SU-DHL-6 (cell line): Measurements from ENCODE around the gene IFI27L1.

Experiments
- H2AFZ ChIP-seq: fragments of 200-600 bp; sonication (generic); 2 replicates; pipeline ENCODE4 v1.6.1; 2014; ENCODE audit warnings: low read depth, mild to moderate bottlenecking, moderate library complexity, mixed read lengths, antibody characterized with exemption, low read length; ENCODE audit not compliant: severe bottlenecking
- H3F3A ChIP-seq: fragments of 200-600 bp; shearing (Covaris generic); 2 replicates; pipeline ENCODE4 v1.6.0; 2016; ENCODE audit warnings: antibody characterized with exemption, mild to moderate bottlenecking; ENCODE audit not compliant: insufficient read depth
- H3K27ac ChIP-seq: fragments of 200-600 bp; sonication (generic); 2 replicates; pipeline ENCODE4 v1.5.1; 2016; ENCODE audit warnings: low read depth, mild to moderate bottlenecking, low read length, moderate library complexity, mixed read lengths
- H3K27me3 ChIP-seq: fragments of 200-600 bp; sonication (generic), shearing (Covaris generic); 2 replicates; pipeline ENCODE4 v1.6.0; 2014; ENCODE audit warnings: mild to moderate bottlenecking, low read length
- H3K36me3 ChIP-seq: fragments of 200-600 bp; sonication (generic); 2 replicates; pipeline ENCODE4 v1.6.1; 2014; ENCODE audit warnings: mild to moderate bottlenecking, low read length, mixed read lengths
- H3K4me2 ChIP-seq: fragments of 300-600, 200-600 bp; shearing (Covaris generic), sonication (generic); 2 replicates; pipeline ENCODE4 v1.6.0; 2014; ENCODE audit warnings: low read length, low read depth, mild to moderate bottlenecking; ENCODE audit not compliant: poor library complexity, severe bottlenecking
- H3K4me3 ChIP-seq: fragments of 200-600 bp; sonication (generic); 2 replicates; pipeline ENCODE4 v1.5.1; 2014; ENCODE audit warnings: antibody characterized with exemption, low read length, mild to moderate bottlenecking, mixed read lengths; ENCODE audit not compliant: insufficient read depth, poor library complexity, severe bottlenecking
- H3K79me2 ChIP-seq: fragments of 200-600 bp; sonication (generic); 2 replicates; pipeline ENCODE4 v1.6.1; 2014; ENCODE audit warnings: mild to moderate bottlenecking, low read length, moderate library complexity; ENCODE audit not compliant: insufficient read depth
- H3K9ac ChIP-seq: fragments of 200-600 bp; sonication (generic); 2 replicates; pipeline ENCODE4 v1.7.0; 2014; ENCODE audit warnings: mild to moderate bottlenecking, low read length
- H3K9me2 ChIP-seq: fragments of 200-600 bp; sonication (generic); replicated peaks from 2 replicates; pipeline ENCODE4 v1.6.1; 2014; ENCODE audit warnings: low read length; ENCODE audit not compliant: insufficient read depth
- H3K9me3 ChIP-seq: fragments of 200-600 bp; sonication (generic); 2 replicates; pipeline ENCODE4 v1.6.1; 2014; ENCODE audit warnings: low read length, mixed read lengths; ENCODE audit not compliant: insufficient read depth
- H4K20me1 ChIP-seq: fragments of 200-600 bp; sonication (generic); 2 replicates; pipeline ENCODE4 v1.6.1; 2014; ENCODE audit warnings: low read depth, mild to moderate bottlenecking, antibody characterized with exemption, low read length, moderate library complexity, mixed read lengths
- CTCF ChIP-seq: fragments of 200-600 bp; sonication (generic); IDR thresholded peaks from one replicate; pipeline ENCODE4 v1.5.1; 2017; ENCODE audit warnings: antibody characterized with exemption, mild to moderate bottlenecking, low read length, moderate library complexity; ENCODE audit not compliant: insufficient read depth, poor library complexity, severe bottlenecking
- EZH2phosphoT487 ChIP-seq: fragments of 200-600 bp; sonication (generic), shearing (Covaris generic); conservative IDR thresholded peaks from 2 replicates; pipeline ENCODE4 v1.6.1; 2018; ENCODE audit warnings: mild to moderate bottlenecking, antibody characterized with exemption, low read length, moderate library complexity, mixed read lengths

IFI27L1 gene

GRCh38 chr14:94099006-94099405 lies 17.9 kb downstream of the IFI27L1 start:
- Histone ChIP-seq H3K27ac (no peak overlapping the region), H3K9me2 (no peaks in the 10 kb centered on the region), H3F3A (no peaks in the 10 kb centered on the region), H2AFZ (no peak overlapping the region), H3K36me3 (no peaks in the 10 kb centered on the region), H3K27me3 (no peaks in the 10 kb centered on the region), H3K79me2 (no peaks in the 10 kb centered on the region), H3K9me3 (no peaks in the 10 kb centered on the region), H3K4me3 (no peak overlapping the region), H3K9ac (no peak overlapping the region), H3K4me2 (no peak overlapping the region), H4K20me1 (no peaks in the 10 kb centered on the region)
- TF ChIP-seq EZH2phosphoT487 (no peak), CTCF (no peak)

GRCh38 chr14:94100847-94101246 lies 19.7 kb downstream of the IFI27L1 start:
- H2AFZ ChIP-seq = no peak overlapping the region
- H3K9ac ChIP-seq = no peak overlapping the region
- H3K27me3 ChIP-seq = no peaks in the 10 kb centered on the region
- no peaks in the 10 kb centered on the region for H3K9me3 ChIP-seq
- H3K9me2 ChIP-seq = no peaks in the 10 kb centered on the region
- H3K4me2 ChIP-seq = no peak overlapping the region
- TF ChIP-seq CTCF (no peak), EZH2phosphoT487 (no peak)
- H3K36me3 ChIP-seq = no peaks in the 10 kb centered on the region
- no peak overlapping the region for H3K27ac ChIP-seq
- no peak overlapping the region for H3K4me3 ChIP-seq
- H3K79me2 ChIP-seq = no peaks in the 10 kb centered on the region
- no peaks in the 10 kb centered on the region for H4K20me1 ChIP-seq
- no peaks in the 10 kb centered on the region for H3F3A ChIP-seq

- no peaks in the 10 kb centered on the region for H3K79me2 ChIP-seq
- H3K27me3 ChIP-seq = no peaks in the 10 kb centered on the region
Observed at GRCh38 chr14:94101748-94102147, 20.6 kb downstream of the IFI27L1 start.

More at GRCh38 chr14:94101748-94102147, 20.6 kb downstream of the IFI27L1 start:
- no peak overlapping the region for H3K27ac ChIP-seq
- no peaks in the 10 kb centered on the region for H4K20me1 ChIP-seq
- H3F3A ChIP-seq = no peaks in the 10 kb centered on the region
- H3K4me2 ChIP-seq = no peak overlapping the region
- TF ChIP-seq CTCF (no peak), EZH2phosphoT487 (no peak)
- no peak overlapping the region for H3K9ac ChIP-seq
- H3K36me3 ChIP-seq = no peaks in the 10 kb centered on the region
- no peak overlapping the region for H3K4me3 ChIP-seq
- H2AFZ ChIP-seq = no peak overlapping the region
- H3K9me2 ChIP-seq = no peaks in the 10 kb centered on the region
- H3K9me3 ChIP-seq = no peaks in the 10 kb centered on the region
